Activated CD4-positive, alpha-beta T cell treated with anti-CD3 and anti-CD28 coated beads for 1 hour (primary cell): Measurements from ENCODE around the gene BRAF.
"Not testable (repeated sequence)": the region's sequence is repeated elsewhere in the genome, so short reads cannot be mapped to it uniquely, and the experiment has no call there.

Experiments used
- DNase-seq: peaks from one replicate; pipeline ENCODE4 v3.0.0-alpha.2; 2020

The BRAF gene

DNA sequence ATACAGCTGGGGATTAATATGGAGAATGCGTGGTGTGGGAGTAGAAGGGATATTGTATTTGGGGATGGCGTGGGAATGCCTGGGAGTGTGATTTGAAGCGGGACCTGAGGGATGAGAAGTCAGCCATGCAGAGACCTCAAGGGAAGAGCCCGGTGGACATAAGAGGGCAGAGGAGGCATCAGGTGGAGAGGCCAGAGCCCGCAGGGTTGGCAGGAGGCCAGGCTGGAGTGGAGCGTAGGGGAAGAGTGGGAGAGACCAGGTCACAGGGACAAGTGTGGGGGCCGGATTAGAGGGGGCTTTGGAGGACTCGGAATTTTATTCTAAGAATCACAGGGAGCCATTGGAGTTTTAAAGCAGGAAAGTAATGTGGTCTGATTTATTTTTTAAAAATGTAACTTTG lies 226.3 kb downstream of the BRAF start:
- no peak for DNase-seq

GRCh38 chr7:140697447-140698143 lies 227.1 kb downstream of the BRAF start:
- DNase-seq = no peak

DNA sequence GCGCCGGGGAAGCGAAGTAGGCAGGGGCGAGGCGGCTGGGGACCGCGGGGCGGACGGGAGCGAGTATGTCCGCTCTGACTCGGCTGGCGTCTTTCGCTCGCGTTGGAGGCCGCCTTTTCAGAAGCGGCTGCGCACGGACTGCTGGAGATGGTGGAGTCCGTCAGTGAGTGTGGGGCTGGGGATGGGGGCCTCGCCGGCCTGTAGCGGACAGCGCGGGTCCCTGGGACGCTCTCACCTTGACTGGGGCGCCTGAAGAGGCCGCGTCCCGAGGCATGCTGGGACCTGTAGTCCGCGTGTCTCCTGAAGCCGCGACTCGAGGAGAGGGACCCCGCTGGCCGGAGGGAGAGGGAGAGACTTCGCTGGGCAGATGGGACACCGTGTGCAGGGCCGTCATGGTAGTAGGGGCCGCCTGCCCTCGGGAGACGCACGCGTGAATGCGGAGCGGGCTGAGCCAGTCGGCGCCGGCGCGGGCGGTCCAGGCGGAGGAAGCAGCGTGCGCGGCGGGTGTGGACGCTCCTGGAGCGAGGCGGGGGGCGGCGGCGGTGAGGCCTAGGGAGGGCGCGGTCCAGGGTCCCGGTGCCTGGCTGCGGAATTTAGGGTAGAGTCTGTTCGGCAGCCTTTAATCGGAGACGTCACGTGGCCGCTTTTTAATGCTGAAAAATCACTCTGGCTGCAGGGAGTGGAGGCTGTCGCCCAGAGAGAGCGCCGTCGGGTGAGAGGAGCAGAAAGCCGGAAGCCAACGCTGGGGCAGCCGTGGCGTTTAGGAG lies 227.9 kb downstream of the BRAF start, which contains the start of gene NDUFB2:
Gene NDUFB2 (plus strand): TSS at position 29 of the 767 bp plus-strand sequence. CDS start 37 bp downstream, at position 66.
- DNase-seq = no peak

DNA sequence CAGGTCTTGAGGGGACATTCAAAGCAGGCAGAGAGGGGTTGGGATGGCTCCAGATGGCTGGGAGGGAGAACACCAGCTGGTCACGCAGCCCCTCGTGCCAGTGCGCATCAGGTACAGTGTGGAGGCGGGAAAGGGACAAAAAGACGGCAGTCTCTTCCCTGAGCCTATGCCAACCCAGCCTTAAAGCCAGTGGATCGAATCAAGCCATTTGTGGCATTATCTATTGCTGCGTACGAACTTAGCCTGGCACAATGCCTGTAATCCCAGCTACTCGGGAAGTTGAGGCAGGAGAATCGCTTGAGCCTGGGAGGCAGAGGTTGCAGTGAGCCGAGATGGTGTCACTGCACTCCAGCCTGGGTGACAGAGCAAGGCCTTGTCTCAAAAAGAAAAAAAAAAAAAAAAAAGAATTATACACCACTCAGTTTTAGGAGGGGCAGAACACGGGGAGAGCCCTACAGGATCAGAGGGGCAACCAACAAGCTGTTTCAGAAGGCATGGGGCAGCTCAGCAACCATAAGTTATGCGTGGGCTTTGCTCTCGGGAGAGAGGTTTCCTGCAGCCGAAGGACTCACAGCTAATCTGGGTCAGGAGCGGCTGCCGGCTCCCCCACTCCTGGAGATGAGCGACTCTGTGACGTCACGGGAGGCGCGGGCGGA lies 228.6 kb downstream of the BRAF start:
- peak; percentile 89 for DNase-seq

DNA sequence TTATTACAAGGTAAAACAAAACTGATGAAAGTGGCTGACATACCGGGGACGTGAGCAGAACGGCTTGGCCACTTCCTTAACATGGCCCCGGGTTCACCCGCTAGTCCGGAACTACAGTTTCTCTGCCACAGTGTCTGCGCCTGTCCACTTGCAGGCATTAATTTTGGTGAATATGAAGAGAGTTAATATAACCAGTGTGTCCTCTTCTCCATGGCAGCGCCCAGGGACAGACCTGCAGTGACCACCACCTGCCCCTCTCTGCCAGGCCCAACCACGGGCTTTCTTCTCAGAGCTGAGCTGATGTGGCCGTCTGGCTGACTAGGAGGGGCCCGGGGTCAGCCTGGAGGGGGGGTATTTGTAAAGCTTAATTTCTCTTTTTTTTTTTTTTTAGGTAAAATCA lies 229.3 kb downstream of the BRAF start:
- no peak for DNase-seq

DNA sequence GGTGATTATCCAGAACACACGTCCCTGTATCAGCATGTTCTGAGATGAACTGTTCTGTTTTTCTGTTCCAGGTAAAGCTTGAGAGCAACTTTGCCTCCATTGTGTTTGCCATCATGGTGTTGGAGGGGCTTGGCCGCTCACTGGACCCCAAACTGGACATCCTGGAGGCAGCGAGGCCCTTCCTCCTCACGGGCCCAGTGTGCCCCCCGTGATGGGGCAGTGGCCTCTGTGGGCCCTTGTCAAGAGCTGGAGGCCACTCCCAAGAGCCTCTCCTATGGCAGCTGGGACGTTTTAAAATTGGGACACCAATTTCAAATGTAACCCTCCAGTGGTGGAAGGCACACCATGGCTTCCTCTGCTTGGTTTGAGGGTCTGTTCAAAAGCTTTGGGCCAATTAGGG lies 230.1 kb downstream of the BRAF start:
- no peak for DNase-seq

- not testable (repeated sequence) for DNase-seq
These were observed 230.9 kb downstream of the BRAF start for GRCh38 chr7:140693849-140694248.

- no peak for DNase-seq
These were observed 233.2 kb downstream of the BRAF start for GRCh38 chr7:140691376-140692045.

GRCh38 chr7:140689199-140690152 lies 235.3 kb downstream of the BRAF start:
- DNase-seq = no peak

- DNase-seq = no peak
These were observed 236.4 kb downstream of the BRAF start for GRCh38 chr7:140688341-140688740.

- no peak for DNase-seq
These were observed 237.8 kb downstream of the BRAF start for GRCh38 chr7:140686921-140687320.

GRCh38 chr7:140685407-140686087 lies 239.2 kb downstream of the BRAF start:
- DNase-seq = no peak

DNA sequence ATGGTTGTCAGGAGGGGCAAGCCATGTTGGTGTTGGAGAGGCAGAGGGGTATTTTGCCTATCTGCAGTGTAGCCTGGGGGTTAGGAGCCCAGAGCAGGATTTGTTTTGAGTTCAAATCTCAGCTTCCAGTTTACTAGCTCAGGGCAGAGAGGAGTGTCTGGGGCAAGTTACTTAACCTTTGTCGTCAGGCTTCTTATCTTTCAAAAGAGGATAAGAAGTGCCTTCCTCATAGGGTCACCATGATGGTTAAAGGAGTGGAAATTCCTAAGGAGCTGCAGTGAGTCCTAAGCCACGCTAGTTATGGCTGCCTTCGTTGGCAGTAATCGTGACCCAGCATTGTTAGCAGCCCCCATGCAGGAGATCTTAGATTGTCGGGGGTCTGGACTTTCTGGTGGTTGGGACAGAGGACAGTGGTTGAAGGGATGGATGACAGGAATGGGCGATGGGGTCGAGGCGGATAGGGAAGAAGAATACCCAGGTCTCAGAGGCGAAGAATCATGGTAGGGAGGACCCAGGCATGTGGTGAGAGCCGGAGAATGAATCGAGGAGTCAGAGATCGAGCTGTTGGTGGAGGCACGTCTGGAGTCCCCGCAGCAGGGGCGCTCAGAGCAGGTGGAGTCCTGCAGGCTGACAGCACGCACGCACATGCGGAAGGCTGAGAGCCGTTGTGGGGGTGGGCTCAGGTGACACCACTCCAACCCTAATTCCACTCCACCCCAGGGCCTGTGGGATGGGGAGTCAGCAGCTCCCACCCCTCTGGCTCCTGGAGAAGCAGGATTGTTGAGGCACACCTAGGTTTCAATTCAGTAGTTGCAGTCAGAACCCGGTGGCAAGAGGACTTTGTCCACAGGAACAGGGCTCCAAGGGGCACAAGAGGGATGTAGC lies 240.4 kb downstream of the BRAF start:
- DNase-seq = no peak

- DNase-seq = no peak
These were observed 241.1 kb downstream of the BRAF start for GRCh38 chr7:140683657-140684056.

GRCh38 chr7:140681766-140682165 lies 243.0 kb downstream of the BRAF start:
- no peak for DNase-seq

GRCh38 chr7:140680886-140681285 lies 243.8 kb downstream of the BRAF start:
- DNase-seq = no peak

DNA sequence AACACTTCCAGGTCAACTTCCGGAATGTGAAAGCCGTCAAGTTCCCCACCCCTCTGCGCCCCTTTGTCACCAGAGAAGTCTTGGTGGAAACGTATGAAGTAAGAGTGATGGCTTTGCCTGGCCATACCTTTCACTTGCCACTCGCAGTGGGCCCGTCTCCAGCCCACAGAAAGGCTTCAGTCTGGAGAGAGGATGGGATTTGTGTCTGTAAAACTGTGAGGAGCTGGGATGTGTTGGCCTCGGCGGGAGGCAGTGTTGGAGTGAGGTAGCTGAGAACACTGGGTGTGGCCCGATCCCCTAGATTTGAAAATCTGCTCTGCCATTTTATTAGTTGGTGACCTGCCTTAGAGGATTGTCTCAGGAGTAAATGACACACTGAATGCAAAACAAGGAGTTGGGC lies 245.5 kb downstream of the BRAF start:
- DNase-seq = no peak

DNA sequence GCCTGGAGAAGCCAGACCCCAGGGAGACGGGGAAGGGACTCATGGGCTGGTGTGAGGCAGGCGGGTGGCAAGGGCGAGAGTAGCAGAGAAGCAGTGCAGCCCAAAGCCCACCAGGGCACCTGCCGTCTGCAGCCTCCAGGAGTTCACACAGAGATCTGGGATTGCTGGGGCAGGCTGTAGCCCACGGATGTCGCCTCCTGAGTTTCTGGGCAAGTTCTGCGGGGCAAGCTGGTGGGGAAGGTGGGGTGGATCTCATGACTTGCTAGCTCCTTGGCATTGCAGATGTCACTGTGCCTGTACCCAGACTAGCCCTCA lies 246.0 kb downstream of the BRAF start:
- DNase-seq = no peak

GRCh38 chr7:140678081-140678815 lies 246.5 kb downstream of the BRAF start:
- no peak for DNase-seq

- no peak for DNase-seq
These were observed 247.2 kb downstream of the BRAF start for GRCh38 chr7:140677496-140677895.
